CD4-positive, alpha-beta T cell treated with Interleukin-10 for 1 hour (primary cell): ENCODE data around the gene C3orf18.

Source experiments
- DNase-seq: peaks from one replicate; pipeline ENCODE4 v3.0.0-alpha.2; 2020

The C3orf18 gene

DNA sequence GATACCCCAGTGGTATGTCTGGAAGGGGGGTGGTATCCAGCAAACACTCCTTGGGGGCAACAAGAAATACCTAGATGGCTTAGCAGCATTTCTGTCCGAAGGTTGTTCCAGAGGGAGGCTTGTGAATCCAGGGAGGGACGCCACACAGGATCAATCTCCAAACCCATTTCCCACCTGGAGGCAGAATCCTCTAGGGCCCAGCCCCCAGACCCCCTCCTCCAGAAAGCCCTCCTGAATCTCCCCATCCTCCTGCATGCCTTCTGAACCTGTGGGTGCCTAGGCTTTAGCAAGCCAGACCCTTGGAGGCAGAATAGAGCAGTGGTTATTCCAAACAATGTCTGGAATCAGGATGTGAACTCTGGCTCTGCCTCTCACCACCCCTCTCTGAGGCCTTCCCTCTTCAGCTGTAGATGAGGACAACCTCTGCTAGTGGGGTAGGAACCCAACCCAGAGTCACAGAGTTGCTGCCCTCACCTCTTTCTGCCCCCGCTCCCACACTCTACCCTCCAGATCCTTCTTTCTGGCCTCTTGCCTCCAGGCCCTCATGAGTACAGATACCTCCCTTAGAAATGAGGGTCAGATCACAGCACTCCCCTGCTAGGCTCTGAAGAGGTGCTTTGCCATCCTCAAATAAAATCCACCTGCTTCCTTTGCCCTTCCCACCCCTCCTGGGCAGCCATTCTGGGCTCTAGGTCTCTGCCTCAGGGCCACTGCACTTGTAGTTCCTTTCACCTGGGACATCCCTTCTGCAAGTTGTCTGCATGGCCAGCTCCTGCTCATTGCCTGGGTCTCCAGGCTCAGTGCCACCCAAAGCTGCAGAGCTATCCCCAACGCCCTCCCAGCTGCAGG lies 35.9 kb upstream of the C3orf18 start:
- no peak for DNase-seq

GRCh38 chr3:50602595-50603191 lies 35.1 kb upstream of the C3orf18 start:
- no peak for DNase-seq

DNA sequence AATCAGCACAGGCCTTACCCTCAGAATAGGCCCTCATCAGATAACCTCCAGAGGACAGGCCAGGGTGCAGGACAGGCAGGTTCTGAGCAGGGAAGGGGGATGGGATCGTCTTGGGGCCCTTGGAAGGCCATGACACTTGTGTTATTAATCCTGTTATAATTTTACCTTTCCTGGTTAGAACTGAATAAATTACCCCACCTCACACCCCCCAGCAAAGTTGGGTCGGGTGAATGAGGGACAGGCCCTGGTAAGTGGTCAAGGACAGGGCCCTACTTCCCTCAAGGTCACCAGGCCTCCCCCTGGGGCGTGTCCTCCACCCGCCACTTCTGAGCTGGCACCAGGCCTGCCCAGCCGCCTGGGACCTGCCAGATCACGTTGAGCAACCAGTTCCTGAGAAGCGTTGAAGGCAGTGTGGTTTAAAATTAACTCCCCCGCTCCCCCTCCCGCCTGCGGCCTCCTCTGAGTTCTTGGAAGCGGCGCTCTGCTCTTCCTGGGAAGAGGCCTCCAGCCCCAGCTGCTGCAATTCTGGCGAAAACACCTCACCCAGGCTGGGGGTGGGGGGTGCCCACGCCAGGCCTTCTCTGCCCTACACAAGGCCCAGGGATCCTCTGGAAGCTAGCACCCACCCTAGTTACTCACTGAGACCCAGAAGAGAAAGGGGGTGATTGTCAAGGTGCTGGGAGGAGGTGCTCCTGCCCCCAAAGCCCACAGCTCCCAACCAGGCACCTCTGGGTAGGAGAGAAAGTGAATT lies 33.5 kb upstream of the C3orf18 start:
- DNase-seq, result peak; percentile 76

GRCh38 chr3:50600141-50600753 lies 32.7 kb upstream of the C3orf18 start:
- DNase-seq, result no peak

GRCh38 chr3:50599716-50600118 lies 32.2 kb upstream of the C3orf18 start:
- no peak for DNase-seq

DNA sequence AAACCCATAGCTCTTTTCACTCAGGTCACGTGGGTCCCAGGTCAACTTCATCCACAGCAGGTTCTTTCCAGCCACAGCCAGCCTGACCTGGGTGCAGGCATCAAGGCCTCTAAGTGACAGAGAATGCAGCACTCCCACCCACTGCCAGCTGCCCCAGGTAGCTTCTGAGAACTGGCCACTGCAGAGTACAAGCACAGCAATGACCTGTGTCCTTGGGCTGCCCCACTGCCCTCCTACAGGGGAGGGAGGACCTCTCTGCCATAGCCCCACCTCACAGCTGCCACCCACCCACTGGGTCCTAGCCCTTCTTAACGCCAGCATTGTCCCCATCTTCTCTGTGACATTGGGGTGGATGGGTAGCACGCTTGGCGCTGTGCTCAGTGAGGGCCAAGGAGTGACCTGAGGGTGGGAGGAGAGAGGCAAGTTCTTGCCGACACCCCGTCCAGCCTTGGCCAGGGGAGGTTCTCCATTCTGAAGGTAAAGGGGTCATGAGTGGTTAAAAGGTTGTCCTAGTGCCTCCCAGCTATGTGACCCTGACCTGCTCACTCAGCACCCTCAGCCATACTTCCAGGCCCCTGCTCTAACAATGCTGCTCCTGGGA lies 31.7 kb upstream of the C3orf18 start:
- no peak for DNase-seq

- no peak for DNase-seq
These were observed 26.8 kb upstream of the C3orf18 start for GRCh38 chr3:50594253-50594785.

DNA sequence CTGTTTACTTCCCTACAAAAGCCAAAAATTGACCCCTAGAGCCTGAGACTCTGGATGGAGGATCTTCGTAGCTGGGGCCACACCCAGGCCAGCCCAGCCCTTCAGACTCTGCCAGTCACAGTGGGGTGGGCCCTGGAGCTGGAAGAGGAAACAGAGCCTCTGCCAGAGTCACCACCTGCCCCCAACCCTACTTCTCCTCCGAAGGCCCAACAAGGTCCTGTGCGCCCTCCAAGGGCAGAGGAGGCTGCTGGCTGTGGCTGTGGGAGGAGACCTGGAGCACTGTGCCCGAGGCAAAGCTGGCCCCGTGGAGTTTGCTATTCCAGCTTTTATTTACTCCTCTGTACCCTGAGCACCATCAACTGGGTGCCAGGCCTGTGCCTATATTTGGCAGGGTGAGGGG lies 25.0 kb upstream of the C3orf18 start:
- no peak for DNase-seq

DNA sequence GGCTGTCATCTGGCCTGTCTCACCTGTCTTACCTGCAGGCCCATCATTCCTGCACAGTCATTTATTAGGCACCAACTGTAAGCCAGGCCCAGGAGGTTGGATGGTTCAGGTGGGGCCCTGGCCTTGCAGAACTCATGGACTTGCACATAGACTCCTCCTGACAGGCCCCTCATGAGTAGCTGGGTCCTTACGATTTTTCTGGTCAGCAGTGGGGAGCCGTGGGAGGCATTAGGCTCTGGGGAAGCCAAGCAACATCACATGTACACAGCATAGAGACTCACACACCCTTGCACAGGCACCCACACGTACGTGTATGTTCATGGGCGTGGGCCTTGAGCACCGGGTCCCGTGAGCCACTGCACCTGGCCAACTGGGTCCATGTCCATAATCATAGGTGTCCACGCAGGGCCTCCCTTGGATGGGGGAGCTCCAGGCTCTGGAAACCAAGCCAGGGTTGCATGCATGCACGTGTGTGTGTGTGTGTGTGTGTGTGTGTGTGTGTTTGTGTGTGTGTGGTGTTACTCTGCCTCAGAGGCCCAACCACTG lies 23.7 kb upstream of the C3orf18 start:
- DNase-seq, result no peak

- no peak for DNase-seq
These were observed 21.3 kb upstream of the C3orf18 start for GRCh38 chr3:50588759-50589433.

DNA sequence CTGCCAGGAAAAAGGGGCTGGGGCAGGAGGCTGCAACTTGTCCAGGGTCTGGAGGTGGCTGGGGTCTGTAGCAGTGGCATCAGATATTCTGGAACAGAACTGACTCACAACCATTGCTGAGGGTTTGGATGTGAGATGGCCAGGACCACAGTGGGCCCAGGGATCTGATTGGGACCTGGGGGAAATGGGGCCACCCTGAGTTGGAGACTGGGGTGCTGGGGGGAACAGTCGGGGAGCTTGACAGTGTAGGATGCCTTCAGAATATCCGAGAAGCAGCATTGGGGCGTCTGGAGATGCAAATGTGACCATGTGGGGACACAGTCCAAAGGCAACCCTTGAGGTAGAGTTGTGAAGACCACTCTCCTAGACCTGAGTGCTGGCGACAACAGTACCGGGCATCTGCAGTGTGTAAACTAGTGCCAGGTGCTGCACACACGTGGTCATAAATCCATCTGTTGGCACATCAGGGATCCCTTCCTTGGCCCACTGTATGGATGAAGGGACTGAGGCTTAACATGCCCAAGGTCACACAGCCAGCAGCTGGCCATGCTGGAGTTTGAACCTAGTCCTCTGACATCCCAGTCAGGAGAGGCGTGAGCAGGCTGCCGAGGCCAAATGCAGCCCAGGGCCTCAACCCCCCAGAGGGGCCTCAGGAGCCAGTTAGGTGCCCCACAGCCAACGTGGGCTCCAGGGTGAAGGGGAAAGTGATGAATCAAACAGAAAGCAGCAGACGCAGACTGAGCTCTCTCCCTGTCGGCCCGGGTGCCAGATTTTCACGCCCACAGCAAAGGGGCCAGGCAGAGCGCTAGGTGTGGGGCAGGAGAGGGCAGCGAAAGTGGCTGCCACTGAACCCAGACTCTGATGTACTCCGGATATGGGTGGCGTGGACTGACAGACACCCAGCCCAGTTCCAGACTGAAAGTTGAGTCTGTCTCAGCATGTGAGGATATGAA lies 20.5 kb upstream of the C3orf18 start:
- peak; percentile 70 for DNase-seq

- DNase-seq, result no peak
These were observed 19.8 kb upstream of the C3orf18 start for GRCh38 chr3:50587373-50587772.

- no peak for DNase-seq
These were observed 19.2 kb upstream of the C3orf18 start for GRCh38 chr3:50586763-50587070.

- DNase-seq, result no peak
These were observed 18.6 kb upstream of the C3orf18 start for GRCh38 chr3:50585919-50586762.

DNA sequence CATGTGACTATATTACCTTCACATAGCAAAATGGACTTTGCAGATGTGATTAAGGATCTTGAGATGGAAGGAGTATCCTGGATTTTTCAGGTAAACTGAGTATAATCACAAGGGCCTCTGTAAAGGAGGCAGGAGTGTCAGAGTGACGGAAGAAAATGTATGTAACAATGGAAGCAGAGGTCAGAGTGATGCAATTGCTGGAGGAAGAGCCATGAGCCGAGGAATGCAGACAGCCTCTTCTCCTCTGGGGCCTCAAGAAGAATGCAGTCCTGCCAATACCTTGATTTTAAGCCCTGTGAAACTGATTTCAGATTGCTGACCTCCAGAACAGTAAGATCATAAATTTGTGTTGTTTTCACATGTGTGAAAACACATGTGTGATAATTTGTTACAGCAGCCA lies 16.8 kb upstream of the C3orf18 start:
- DNase-seq, result no peak

DNA sequence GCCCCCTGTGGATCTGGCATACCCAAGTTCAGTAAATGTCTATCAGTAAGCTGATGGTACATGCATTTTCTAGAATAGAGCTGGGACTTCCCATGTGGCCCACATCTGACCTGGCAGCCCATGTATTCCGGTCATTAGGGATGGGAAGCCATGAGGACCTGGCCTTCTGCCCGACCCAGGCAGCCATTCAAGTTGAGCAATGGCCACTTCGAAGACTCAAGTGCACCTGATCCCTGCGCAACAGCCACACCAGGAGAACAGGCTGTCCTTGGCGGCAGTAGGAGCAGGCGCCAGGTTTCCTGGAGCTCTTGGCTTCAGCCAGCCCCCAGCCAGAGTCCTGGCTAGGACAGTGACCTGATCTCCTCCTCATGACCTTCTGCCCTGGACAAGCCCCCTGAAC lies 16.4 kb upstream of the C3orf18 start:
- DNase-seq, result no peak

DNA sequence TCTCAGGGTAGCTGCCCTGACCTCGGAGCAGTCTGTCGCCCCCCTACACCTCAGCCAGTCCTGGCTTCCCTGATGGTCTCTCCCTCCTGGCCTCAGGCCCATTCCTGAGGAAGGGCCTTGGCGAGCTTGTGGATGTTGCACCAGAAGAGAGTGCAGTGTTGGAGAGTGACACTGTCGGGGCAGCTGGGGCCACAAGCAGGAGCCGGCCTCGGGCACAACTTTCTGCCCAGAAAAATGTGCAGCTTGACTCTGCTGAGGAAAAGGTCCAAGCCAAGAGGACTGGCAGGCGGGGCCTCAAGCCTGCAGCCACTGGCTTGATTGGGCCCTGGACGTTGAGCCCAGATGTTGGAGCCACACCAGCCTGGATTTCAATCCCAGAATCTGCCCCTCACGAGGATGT lies 14.5 kb upstream of the C3orf18 start:
- DNase-seq, result no peak

- DNase-seq, result no peak
These were observed 13.9 kb upstream of the C3orf18 start for GRCh38 chr3:50581459-50581842.

- peak; percentile 26 for DNase-seq
These were observed 13.3 kb upstream of the C3orf18 start for GRCh38 chr3:50580683-50581458.
